GM23248 (cell line): ENCODE data around the gene TATDN3.

Experiments
- EZH2 ChIP-seq: fragments of 200-600 bp; sonication (generic); IDR thresholded peaks from 2 replicates; pipeline ENCODE4 v1.6.1; 2018; ENCODE audit warnings: antibody characterized with exemption, mild to moderate bottlenecking; ENCODE audit not compliant: insufficient read depth, poor library complexity, severe bottlenecking
- EZH2phosphoT487 ChIP-seq: fragments of 200-600 bp; sonication (generic); IDR thresholded peaks from 2 replicates; pipeline ENCODE4 v1.6.1; 2018; ENCODE audit warnings: antibody characterized with exemption, moderate library complexity, mild to moderate bottlenecking, low read depth; ENCODE audit not compliant: insufficient read depth

- no peak for TF ChIP-seq EZH2
- no peak for TF ChIP-seq EZH2phosphoT487
Measured at GRCh38 chr1:212745303-212745702, 46.4 kb upstream of the TATDN3 start.
